GM19372 (cell line): ENCODE measurements around the gene PARP16.

Source experiments
- ATAC-seq: cut with Tn5 transposase; IDR thresholded peaks from one replicate; pipeline ENCODE4 v1.9.1; 2021; ENCODE audit warnings: mild to moderate bottlenecking, low read depth, moderate library complexity; ENCODE audit not compliant: unreplicated experiment

PARP16 gene

GRCh38 chr15:65286704-65287519 lies at the start of gene PARP16:
TSS of gene PARP16 (minus strand) at chr15:65286883. CDS start at chr15:65286426, 457 bp downstream.
- peak; percentile 94 for ATAC-seq

- no peak for ATAC-seq
Measured at GRCh38 chr15:65335278-65336055, 48.8 kb upstream of the PARP16 start.

GRCh38 chr15:65334586-65335231 lies 48.0 kb upstream of the PARP16 start:
- no peak for ATAC-seq

- no peak for ATAC-seq
Measured at GRCh38 chr15:65333856-65334255, 47.2 kb upstream of the PARP16 start.

GRCh38 chr15:65333148-65333820 lies 46.6 kb upstream of the PARP16 start:
- ATAC-seq, result no peak

GRCh38 chr15:65332391-65333147 lies 45.9 kb upstream of the PARP16 start:
- no peak for ATAC-seq

- ATAC-seq, result no peak
Measured at GRCh38 chr15:65331811-65332210, 45.1 kb upstream of the PARP16 start.

- ATAC-seq, result no peak
Measured at GRCh38 chr15:65330934-65331645, 44.4 kb upstream of the PARP16 start.

GRCh38 chr15:65329984-65330735 lies 43.5 kb upstream of the PARP16 start:
- ATAC-seq, result no peak

- no peak for ATAC-seq
Measured at GRCh38 chr15:65329288-65329983, 42.8 kb upstream of the PARP16 start.

- no peak for ATAC-seq
Measured at GRCh38 chr15:65328506-65329287, 42.0 kb upstream of the PARP16 start.

- no peak for ATAC-seq
Measured at GRCh38 chr15:65327651-65328393, 41.1 kb upstream of the PARP16 start.

GRCh38 chr15:65326818-65327217 lies 40.1 kb upstream of the PARP16 start:
- no peak for ATAC-seq

GRCh38 chr15:65326117-65326526 lies 39.4 kb upstream of the PARP16 start:
- no peak for ATAC-seq

GRCh38 chr15:65323071-65323511 lies 36.4 kb upstream of the PARP16 start:
- ATAC-seq, result no peak

GRCh38 chr15:65318870-65319356 lies 32.2 kb upstream of the PARP16 start:
- ATAC-seq, result no peak
